Measurements from ENCODE around the gene TPTE. TPM values are rescaled to one million over a fixed set of nuclear protein-coding genes. Genes with fewer than 3 reads are reported as not detected.

Gene TPTE
- total RNA-seq, 4 donors from 2014 or later, result not detected

Small RNA genes lying within 50 kb of the gene (small RNA-seq; reads per million reads assigned to genes)
- gene CYCSP41, result 0 reads per million in 4 donors
